ELR (cell line): ENCODE results near the gene IMMT.

Source experiments
- DNase-seq: peaks from one replicate; pipeline ENCODE4 v3.0.0-alpha.2; 2015; ENCODE audit warnings: low read depth

Gene IMMT

GRCh38 chr2:86199834-86200177 is 4.5 kb upstream of the IMMT start:
- DNase-seq, result no peak

GRCh38 chr2:86195808-86196387 is 636 bp upstream of the IMMT start:
- DNase-seq, result no peak

- no peak for DNase-seq
These were observed 559 bp downstream of the IMMT start for GRCh38 chr2:86194751-86195054.

GRCh38 chr2:86193901-86194567 is 1.2 kb downstream of the IMMT start:
- peak; percentile 29 for DNase-seq

- no peak for DNase-seq
These were observed 5.4 kb downstream of the IMMT start for GRCh38 chr2:86189782-86190416.

GRCh38 chr2:86186431-86186830 is 8.8 kb downstream of the IMMT start:
- DNase-seq, result no peak

- DNase-seq, result no peak
These were observed 9.6 kb downstream of the IMMT start for GRCh38 chr2:86185517-86186212.

GRCh38 chr2:86176597-86176996 is 18.7 kb downstream of the IMMT start:
- no peak for DNase-seq

GRCh38 chr2:86175828-86176227 is 19.4 kb downstream of the IMMT start:
- no peak for DNase-seq

GRCh38 chr2:86174445-86174844 is 20.8 kb downstream of the IMMT start:
- DNase-seq, result no peak

GRCh38 chr2:86172610-86173009 is 22.7 kb downstream of the IMMT start:
- no peak for DNase-seq

- DNase-seq, result no peak
These were observed 24.0 kb downstream of the IMMT start for GRCh38 chr2:86171295-86171694.

GRCh38 chr2:86170449-86170848 is 24.8 kb downstream of the IMMT start:
- DNase-seq, result no peak

GRCh38 chr2:86160156-86160952 is 34.9 kb downstream of the IMMT start:
- DNase-seq, result no peak

- no peak for DNase-seq
These were observed 37.0 kb downstream of the IMMT start for GRCh38 chr2:86158286-86158685.

GRCh38 chr2:86157009-86157556 is 38.2 kb downstream of the IMMT start:
- DNase-seq, result no peak

GRCh38 chr2:86150502-86150901 is 44.8 kb downstream of the IMMT start:
- no peak for DNase-seq

GRCh38 chr2:86147793-86148192 is 47.5 kb downstream of the IMMT start:
- no peak for DNase-seq

GRCh38 chr2:86143926-86144685 is 51.2 kb downstream of the IMMT start:
- no peak for DNase-seq

GRCh38 chr2:86143307-86143706 is 52.0 kb downstream of the IMMT start:
- no peak for DNase-seq
